HG02885 (cell line): ENCODE results near the gene EML2.

Source experiments
- ATAC-seq: cut with Tn5 transposase; IDR thresholded peaks from one replicate; pipeline ENCODE4 v1.9.1; 2021; ENCODE audit warnings: mild to moderate bottlenecking; ENCODE audit not compliant: unreplicated experiment, poor library complexity

Gene EML2

GRCh38 chr19:45590300-45591003 lies 48.7 kb downstream of the EML2 start:
- ATAC-seq, result no peak

- no peak for ATAC-seq
These were observed 49.4 kb downstream of the EML2 start for GRCh38 chr19:45589768-45590167.

- ATAC-seq, result no peak
These were observed 51.3 kb downstream of the EML2 start for GRCh38 chr19:45587873-45588272.

GRCh38 chr19:45585158-45585577 lies 54.0 kb downstream of the EML2 start:
- no peak for ATAC-seq

GRCh38 chr19:45584332-45585157 lies 54.7 kb downstream of the EML2 start, which contains the start of gene OPA3:
Gene OPA3, minus strand, starts transcription at chr19:45584802. Its CDS starts 38 bp downstream, at chr19:45584764.
- ATAC-seq, result peak; percentile 89

GRCh38 chr19:45581576-45581975 lies 57.6 kb downstream of the EML2 start:
- ATAC-seq, result no peak

GRCh38 chr19:45578861-45579260 lies 60.3 kb downstream of the EML2 start:
- ATAC-seq, result no peak

- no peak for ATAC-seq
These were observed 61.9 kb downstream of the EML2 start for GRCh38 chr19:45577111-45577905.

GRCh38 chr19:45576682-45577081 lies 62.5 kb downstream of the EML2 start:
- no peak for ATAC-seq

- ATAC-seq, result no peak
These were observed 64.0 kb downstream of the EML2 start for GRCh38 chr19:45575216-45575615.

GRCh38 chr19:45574526-45574925 lies 64.7 kb downstream of the EML2 start:
- no peak for ATAC-seq

- ATAC-seq, result no peak
These were observed 67.6 kb downstream of the EML2 start for GRCh38 chr19:45571457-45572220.

GRCh38 chr19:45569619-45570421 lies 69.4 kb downstream of the EML2 start:
- ATAC-seq, result no peak

- ATAC-seq, result no peak
These were observed 70.5 kb downstream of the EML2 start for GRCh38 chr19:45568732-45569131.

GRCh38 chr19:45567609-45568008 lies 71.6 kb downstream of the EML2 start:
- no peak for ATAC-seq

GRCh38 chr19:45564131-45564780 lies 74.9 kb downstream of the EML2 start:
- no peak for ATAC-seq

GRCh38 chr19:45560686-45561085 lies 78.5 kb downstream of the EML2 start:
- ATAC-seq, result no peak

- no peak for ATAC-seq
These were observed 79.2 kb downstream of the EML2 start for GRCh38 chr19:45560038-45560437.
